HUES6 (cell line): ENCODE data around the gene GRIN2C.
"Not testable (repeated sequence)": the region's sequence is repeated elsewhere in the genome, so short reads cannot be mapped to it uniquely, and the experiment has no call there.

Source experiments
- H3K27ac ChIP-seq: 2 replicates; pipeline ENCODE4 v1.7.0; 2013; ENCODE audit warnings: low read depth, mild to moderate bottlenecking, low read length, inconsistent platforms
- H3K27me3 ChIP-seq: 2 replicates; pipeline ENCODE4 v1.6.1; 2013; ENCODE audit warnings: low read length; ENCODE audit not compliant: control insufficient read depth, insufficient read depth
- H3K36me3 ChIP-seq: 2 replicates; pipeline ENCODE4 v1.6.1; 2013; ENCODE audit warnings: low read length; ENCODE audit not compliant: control insufficient read depth, insufficient read depth
- H3K4me1 ChIP-seq: 2 replicates; pipeline ENCODE4 v1.6.1; 2013; ENCODE audit warnings: low read length; ENCODE audit not compliant: control insufficient read depth, insufficient read depth
- H3K4me3 ChIP-seq: 2 replicates; pipeline ENCODE4 v1.5.1; 2013; ENCODE audit warnings: low read depth, low read length
- H3K9ac ChIP-seq: one replicate; pipeline ENCODE4 v1.6.1; 2013; ENCODE audit warnings: mild to moderate bottlenecking, low read length
- H3K9me3 ChIP-seq: 2 replicates; pipeline ENCODE4 v1.6.1; 2013; ENCODE audit warnings: low read depth, low read length; ENCODE audit not compliant: control insufficient read depth, insufficient read depth

The GRIN2C gene

GRCh38 chr17:74870028-74870427, 10.3 kb upstream of the GRIN2C start:
- H3K27me3 ChIP-seq, H3K27ac ChIP-seq, H3K9ac ChIP-seq, H3K9me3 ChIP-seq, H3K4me3 ChIP-seq: not testable (repeated sequence)
- Histone ChIP-seq H3K4me1 (peaks cover 15% of the 10 kb centered on the region), H3K36me3 (peaks cover 13% of the 10 kb centered on the region; the same call in 1 of the 2 replicates)

GRCh38 chr17:74868908-74869255, 9.2 kb upstream of the GRIN2C start:
- H3K4me1 ChIP-seq, result peaks cover 13% of the 10 kb centered on the region
- no peak overlapping the region for H3K27ac ChIP-seq
- peaks cover 16% of the 10 kb centered on the region; the same call in 1 of the 2 replicates for H3K36me3 ChIP-seq
- no peaks in the 10 kb centered on the region for H3K9me3 ChIP-seq
- H3K27me3 ChIP-seq, result no peaks in the 10 kb centered on the region
- no peak overlapping the region for H3K4me3 ChIP-seq
- H3K9ac ChIP-seq, result no peak overlapping the region

DNA sequence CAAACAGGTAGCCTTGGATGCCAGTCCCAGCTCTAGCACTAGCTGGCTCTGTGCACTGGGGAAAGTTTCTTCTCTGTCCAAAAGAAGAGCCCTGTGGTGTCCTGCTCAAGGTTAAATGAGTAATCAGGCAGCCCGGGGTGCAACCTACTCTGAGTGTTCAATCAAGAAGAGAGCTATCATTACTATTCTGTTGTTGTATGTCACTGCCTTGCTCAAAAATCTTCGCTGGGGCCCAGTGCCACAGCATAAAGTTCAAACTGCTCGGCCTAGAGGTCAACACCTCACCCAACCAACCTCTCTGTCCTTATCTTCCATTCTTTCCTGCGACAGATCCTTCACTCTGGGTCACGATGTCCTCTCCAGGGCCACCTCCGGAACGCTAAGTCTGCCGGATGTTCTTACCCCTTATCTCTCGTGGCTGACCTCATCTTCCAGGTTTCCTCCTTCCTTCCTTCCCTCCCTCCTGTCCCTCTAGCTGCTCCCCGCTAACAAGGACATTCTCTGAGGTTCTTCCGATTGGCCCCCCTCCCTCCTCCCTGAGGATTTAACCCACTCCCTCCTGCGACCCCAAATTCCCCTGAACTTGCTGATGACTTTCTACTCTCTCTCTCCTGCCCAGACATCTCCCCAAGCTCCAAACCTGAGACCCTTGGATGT, 8.7 kb upstream of the GRIN2C start:
- Histone ChIP-seq H3K36me3 (peaks cover 21% of the 10 kb centered on the region), H3K4me1 (peaks cover 12% of the 10 kb centered on the region), H3K4me3 (no peak overlapping the region), H3K27me3 (no peaks in the 10 kb centered on the region), H3K9me3 (no peaks in the 10 kb centered on the region), H3K27ac (no peak overlapping the region), H3K9ac (no peak overlapping the region)

GRCh38 chr17:74866198-74866835, 6.6 kb upstream of the GRIN2C start:
- Histone ChIP-seq H3K9me3 (no peaks in the 10 kb centered on the region), H3K9ac (no peak overlapping the region), H3K27ac (no peak overlapping the region), H3K36me3 (peaks cover 24% of the 10 kb centered on the region), H3K27me3 (peaks cover 9% of the 10 kb centered on the region), H3K4me3 (no peak overlapping the region), H3K4me1 (peaks cover 7% of the 10 kb centered on the region)

GRCh38 chr17:74865504-74866197, 6.0 kb upstream of the GRIN2C start:
- Histone ChIP-seq H3K9me3 (no peaks in the 10 kb centered on the region), H3K4me3 (no peak overlapping the region), H3K27ac (no peak overlapping the region), H3K9ac (no peak overlapping the region), H3K4me1 (peaks cover 7% of the 10 kb centered on the region; the same call in 1 of the 2 replicates), H3K36me3 (peaks cover 24% of the 10 kb centered on the region), H3K27me3 (peaks cover 15% of the 10 kb centered on the region)

DNA sequence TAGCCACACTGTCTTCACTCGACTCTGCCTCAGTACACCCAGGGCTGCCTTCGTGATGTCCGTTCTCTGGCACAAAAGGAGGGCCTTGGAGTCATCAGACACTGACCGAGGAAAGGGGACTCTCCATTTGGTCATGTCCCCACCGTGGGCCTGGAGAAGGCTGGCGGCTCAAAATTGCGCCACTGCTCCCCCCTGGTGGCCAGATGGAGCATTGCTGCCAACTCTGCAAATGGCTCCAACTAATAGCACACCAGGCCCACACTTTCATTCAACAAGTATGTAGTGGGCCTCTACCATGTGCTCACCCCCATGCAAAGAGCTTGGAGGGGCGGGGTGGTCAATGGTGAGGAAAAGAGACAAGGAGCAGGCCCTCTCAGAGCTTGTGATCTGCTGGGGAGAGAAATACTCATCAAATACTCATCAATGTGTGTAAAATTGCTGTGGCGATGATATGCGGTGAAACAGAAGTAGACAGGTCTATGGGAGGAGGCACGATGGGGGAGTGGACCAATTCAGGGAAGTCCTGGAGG, 5.2 kb upstream of the GRIN2C start:
- H3K27ac ChIP-seq, result no peak overlapping the region
- H3K4me3 ChIP-seq, result no peak overlapping the region
- peaks cover 22% of the 10 kb centered on the region for H3K27me3 ChIP-seq
- no peak overlapping the region for H3K9ac ChIP-seq
- no peaks in the 10 kb centered on the region for H3K9me3 ChIP-seq
- H3K4me1 ChIP-seq, result peaks cover 8% of the 10 kb centered on the region; the same call in 1 of the 2 replicates
- peaks cover 24% of the 10 kb centered on the region for H3K36me3 ChIP-seq

DNA sequence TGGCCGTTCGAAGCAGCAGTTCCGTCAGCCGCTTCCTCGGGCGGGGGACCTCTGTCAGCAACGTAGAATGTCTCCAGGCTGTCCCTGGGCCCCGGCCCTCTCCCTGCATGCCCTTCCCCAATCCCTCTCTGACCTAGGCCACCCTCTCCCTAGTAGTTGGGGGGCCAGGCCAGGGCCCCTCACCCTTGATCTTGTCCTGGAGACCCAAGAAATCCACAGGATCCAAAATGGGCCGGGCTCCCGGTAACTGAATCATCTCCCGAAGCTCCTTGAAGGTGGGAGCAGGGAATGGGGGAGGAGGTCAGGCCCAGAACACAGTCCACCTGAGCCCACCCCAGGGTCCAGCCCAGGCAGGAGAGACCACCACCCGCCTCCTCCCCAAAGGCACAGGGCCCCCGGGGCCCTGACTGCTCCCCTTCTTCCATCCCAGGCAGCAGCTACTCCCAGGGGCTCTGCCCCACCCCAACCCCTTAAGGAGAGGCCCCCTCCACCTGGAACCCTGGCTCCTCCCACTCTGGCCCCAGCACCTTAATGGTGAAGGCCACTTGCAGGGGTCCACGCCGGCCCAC, 4.7 kb upstream of the GRIN2C start:
- Histone ChIP-seq H3K27me3 (peaks cover 28% of the 10 kb centered on the region), H3K9ac (no peak overlapping the region), H3K4me1 (peaks cover 8% of the 10 kb centered on the region; the same call in 1 of the 2 replicates), H3K36me3 (peaks cover 20% of the 10 kb centered on the region), H3K4me3 (no peak overlapping the region), H3K9me3 (no peaks in the 10 kb centered on the region), H3K27ac (no peak overlapping the region)

DNA sequence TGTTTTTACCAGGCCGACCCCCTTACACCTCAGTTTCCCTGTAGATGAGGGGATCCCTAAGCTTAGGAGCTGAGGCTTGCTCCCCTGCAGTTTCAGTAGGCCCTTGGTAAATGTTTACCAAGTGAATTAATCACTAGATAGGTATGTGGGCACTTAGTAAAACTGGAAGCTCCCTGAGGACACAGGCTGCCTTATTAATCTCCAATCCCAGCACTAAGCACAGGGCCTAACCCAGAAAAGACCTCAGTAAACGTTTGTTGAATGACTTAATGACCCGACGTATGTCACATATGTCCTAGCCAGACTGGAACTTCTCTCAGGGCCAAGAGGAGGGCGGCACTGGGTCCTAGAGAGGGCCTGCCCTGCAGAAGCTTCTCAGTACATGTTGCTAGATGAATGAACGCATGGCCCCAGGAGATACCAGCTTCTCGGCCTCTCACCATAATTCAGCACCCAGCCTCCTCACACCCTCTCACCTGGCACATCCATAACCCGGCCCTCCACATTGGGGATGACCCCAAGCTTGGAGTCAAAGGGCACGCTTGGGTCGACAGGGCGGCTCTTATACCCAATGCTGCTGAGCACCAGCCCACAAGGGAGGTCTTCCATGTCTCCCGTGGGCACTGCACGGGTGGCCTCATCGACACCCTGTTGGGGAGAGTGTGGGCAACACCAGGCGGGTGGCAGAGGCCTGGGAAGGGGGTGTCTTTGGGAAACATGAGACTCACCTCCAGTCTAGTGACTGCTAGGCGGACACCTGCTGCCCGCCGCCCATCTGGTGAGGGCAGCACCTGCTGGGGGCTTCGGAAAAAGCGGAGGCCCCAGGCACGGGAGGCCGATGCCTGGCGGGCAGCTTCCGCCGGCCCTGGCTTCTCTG, 4.0 kb upstream of the GRIN2C start:
- peaks cover 20% of the 10 kb centered on the region for H3K36me3 ChIP-seq
- peaks cover 35% of the 10 kb centered on the region for H3K27me3 ChIP-seq
- H3K4me3 ChIP-seq, result no peak overlapping the region
- H3K9me3 ChIP-seq, result no peaks in the 10 kb centered on the region
- H3K27ac ChIP-seq, result no peak overlapping the region
- no peak overlapping the region for H3K9ac ChIP-seq
- H3K4me1 ChIP-seq, result peaks cover 8% of the 10 kb centered on the region; the same call in 1 of the 2 replicates

GRCh38 chr17:74862919-74863318, 3.2 kb upstream of the GRIN2C start:
- no peaks in the 10 kb centered on the region for H3K9me3 ChIP-seq
- no peak overlapping the region for H3K9ac ChIP-seq
- H3K27ac ChIP-seq, result no peak overlapping the region
- peaks cover 43% of the 10 kb centered on the region for H3K27me3 ChIP-seq
- H3K4me3 ChIP-seq, result no peak overlapping the region
- H3K4me1 ChIP-seq, result peaks cover 8% of the 10 kb centered on the region; the same call in 1 of the 2 replicates
- H3K36me3 ChIP-seq, result peaks cover 20% of the 10 kb centered on the region

DNA sequence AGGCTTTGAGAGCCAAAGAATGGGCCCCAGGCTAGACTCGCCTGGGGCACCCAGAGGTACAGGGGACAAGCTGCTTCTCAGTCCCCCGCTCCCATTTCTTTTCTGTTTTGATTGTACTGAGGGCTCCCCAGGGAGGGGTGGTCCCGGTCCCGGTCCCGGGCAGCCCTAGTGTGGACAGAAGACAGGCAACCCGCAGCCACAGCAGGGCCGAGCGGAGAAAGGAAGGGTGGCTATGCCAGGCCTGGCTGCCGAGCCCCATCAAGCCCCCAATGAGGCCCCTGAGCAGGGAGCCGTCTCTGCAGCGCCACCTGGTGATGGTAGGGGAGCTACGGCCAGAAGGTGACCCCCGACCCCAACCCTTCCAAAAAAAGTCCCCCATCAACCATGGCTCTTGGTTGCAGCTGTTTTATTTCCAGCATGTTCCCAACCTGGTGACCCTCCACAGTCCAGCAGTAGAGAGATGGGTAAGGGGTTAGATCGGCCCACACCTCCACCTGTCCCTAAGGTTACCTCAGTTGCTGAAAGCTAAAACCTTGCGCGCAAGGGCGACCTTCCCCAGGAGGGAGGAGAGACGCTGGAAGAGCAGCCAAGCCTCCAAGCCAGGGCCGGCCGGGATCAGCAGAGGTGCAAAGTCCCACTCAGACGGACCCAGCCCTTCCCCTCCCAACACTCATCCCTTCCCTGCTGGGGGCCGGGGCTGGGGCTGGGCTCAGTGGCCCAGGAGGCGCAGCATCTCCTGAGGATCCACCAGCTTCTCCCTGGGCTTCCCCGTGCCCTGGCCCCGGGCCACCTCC, 2.6 kb upstream of the GRIN2C start:
- Histone ChIP-seq H3K27me3 (peaks cover 49% of the 10 kb centered on the region), H3K4me3 (peak overlapping the region; percentile 45), H3K27ac (no peak overlapping the region), H3K4me1 (peaks cover 8% of the 10 kb centered on the region; the same call in 1 of the 2 replicates), H3K9ac (no peak overlapping the region), H3K36me3 (peaks cover 20% of the 10 kb centered on the region), H3K9me3 (no peaks in the 10 kb centered on the region)
